ENCODE measurements around the gene SMARCAL1.

The SMARCAL1 gene

DNA sequence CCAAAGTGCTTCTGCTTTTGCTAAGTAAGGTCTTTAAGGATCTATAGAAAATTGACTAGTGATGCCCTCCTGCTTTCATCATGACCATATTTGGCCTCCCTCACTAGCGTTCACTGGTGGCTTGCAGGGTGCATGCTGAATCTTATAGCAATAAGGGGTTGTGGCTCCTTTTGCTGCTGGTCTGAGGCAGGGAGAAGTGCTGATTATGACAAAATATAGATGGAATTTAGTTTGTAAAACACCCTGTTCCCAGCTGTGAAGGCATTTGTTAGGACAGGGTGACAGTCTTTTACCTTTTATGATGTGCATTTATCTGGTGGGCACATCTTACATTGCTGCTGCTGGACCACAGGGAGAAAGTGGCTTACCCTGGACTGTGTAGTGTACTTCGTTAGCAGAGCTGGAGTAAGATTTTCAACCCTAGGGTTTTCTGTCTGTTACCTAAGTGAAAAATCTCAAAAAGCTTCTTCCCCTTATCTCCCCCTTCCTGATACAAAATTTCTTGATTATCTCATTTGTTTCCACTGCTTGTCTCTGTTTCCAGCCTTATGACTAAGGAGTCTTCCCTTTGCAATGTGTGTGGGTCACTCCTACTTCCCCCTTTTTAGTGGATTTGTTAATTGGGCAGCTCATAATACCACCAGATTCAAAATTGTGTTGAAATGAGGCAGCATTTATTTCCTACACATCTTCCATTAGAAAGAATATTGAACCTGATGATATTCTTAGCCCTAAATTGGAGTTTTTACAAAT lies 65.2 kb downstream of the SMARCAL1 start:
- DNase-seq = peak; percentile 85

GRCh38 chr2:216478151-216478550 lies 65.9 kb downstream of the SMARCAL1 start:
- peak; percentile 74 for DNase-seq

- DNase-seq = no peak
Measured at GRCh38 chr2:216478791-216479190, 66.5 kb downstream of the SMARCAL1 start.

GRCh38 chr2:216480221-216480620 lies 67.9 kb downstream of the SMARCAL1 start:
- DNase-seq = no peak

GRCh38 chr2:216482640-216483039 lies 70.4 kb downstream of the SMARCAL1 start:
- no peak for DNase-seq

DNA sequence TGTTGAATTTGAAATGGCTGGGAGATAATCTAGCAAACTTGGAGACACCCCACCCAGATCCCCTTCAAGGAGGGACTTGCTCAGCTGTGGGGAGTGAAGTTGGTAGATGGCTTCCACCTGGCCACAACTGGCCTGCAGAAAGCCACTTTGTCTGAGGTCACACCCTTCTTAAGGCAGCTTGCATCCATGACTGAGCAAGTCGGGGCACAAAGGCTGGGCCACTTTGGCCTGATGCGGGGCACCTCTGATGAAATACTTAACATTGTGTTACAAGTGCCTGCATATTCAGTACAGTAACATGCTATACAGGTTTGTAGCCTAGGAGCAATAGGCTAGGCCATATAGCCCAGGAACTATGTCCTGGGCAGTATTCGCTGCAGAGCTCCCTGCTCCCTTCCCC lies 73.0 kb downstream of the SMARCAL1 start:
- no peak for DNase-seq

DNA sequence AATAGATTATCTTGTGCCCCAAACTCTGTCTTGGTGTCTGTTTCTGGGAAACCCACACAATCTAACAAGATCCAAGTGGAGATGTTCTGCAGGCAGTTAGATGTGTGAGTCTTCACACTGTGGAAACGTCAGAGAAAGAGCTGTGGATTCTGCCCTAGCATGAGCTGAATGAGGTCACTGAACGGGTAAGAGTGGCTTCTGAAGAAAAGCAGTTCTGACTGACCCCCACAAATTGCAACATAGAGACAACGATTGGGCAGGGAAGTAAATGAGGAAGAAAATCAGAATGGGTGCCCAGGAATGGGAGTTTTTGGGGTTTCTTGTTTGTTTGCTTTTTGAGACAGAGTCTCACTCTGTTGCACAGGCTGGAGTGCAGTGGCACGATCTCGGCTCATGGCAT lies 73.5 kb downstream of the SMARCAL1 start:
- DNase-seq = peak; percentile 81

DNA sequence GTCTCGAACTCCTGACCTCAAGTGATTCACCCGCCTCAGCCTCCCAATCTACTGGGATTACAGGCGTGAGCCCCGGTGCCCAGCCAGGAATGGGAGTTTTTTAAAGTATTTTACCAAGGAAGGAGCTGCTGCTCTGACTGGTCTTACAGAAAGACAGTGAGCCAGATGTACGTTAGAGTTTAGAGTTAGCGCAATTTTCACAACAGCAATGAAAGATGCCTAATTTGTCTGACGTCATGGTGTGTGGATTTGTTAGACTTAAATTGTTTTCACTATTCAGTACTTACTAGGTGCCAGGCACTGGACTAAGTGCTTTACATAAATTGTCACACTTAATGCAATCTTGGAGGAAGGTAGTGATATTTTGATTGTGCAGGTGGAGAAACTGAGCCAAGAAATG lies 74.0 kb downstream of the SMARCAL1 start:
- DNase-seq = peak; percentile 35

GRCh38 chr2:216486708-216487107 lies 74.4 kb downstream of the SMARCAL1 start:
- peak; percentile 61 for DNase-seq

- DNase-seq = peak; percentile 59
Measured at GRCh38 chr2:216490061-216490460, 77.8 kb downstream of the SMARCAL1 start.

- DNase-seq = peak; percentile 42
Measured at GRCh38 chr2:216491793-216492596, 79.7 kb downstream of the SMARCAL1 start.

- DNase-seq = no peak
Measured at GRCh38 chr2:216492597-216493333, 80.5 kb downstream of the SMARCAL1 start.

DNA sequence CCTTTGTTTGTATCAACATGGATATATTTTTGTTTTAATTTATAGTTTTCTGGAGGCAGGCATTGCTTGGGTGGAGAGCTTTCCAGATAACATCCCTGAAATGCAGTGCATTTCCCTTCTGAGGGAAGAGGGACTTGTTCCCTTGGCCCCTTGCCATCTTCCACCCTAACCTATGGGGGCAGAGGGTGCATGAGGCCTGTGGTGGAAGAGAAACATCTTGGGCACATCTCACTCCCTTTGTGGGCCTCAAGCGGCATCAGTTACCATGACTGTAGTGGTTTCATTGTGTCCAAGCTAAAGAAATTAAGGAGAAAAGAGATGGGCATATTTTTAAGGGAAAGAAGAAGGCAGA lies 81.0 kb downstream of the SMARCAL1 start:
- no peak for DNase-seq

GRCh38 chr2:216495656-216496055 lies 83.4 kb downstream of the SMARCAL1 start:
- DNase-seq = peak; percentile 38

- DNase-seq = peak; percentile 30
Measured at GRCh38 chr2:216497382-216498069, 85.2 kb downstream of the SMARCAL1 start.

DNA sequence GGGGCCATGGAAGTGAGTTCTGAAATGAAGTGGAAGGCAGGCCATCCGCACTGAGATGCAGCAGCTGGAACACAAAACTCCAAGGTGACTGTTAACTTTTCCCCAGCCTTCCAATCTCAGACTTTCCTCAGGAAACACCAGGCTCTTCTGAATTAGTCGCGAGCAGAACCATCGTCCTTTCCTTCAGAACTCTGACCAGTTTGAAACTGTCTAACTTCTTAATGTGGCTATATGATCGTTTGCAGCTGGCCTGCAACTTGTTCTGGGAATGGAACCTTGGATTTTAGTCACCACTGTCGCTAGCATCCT lies 85.7 kb downstream of the SMARCAL1 start:
- DNase-seq = no peak

DNA sequence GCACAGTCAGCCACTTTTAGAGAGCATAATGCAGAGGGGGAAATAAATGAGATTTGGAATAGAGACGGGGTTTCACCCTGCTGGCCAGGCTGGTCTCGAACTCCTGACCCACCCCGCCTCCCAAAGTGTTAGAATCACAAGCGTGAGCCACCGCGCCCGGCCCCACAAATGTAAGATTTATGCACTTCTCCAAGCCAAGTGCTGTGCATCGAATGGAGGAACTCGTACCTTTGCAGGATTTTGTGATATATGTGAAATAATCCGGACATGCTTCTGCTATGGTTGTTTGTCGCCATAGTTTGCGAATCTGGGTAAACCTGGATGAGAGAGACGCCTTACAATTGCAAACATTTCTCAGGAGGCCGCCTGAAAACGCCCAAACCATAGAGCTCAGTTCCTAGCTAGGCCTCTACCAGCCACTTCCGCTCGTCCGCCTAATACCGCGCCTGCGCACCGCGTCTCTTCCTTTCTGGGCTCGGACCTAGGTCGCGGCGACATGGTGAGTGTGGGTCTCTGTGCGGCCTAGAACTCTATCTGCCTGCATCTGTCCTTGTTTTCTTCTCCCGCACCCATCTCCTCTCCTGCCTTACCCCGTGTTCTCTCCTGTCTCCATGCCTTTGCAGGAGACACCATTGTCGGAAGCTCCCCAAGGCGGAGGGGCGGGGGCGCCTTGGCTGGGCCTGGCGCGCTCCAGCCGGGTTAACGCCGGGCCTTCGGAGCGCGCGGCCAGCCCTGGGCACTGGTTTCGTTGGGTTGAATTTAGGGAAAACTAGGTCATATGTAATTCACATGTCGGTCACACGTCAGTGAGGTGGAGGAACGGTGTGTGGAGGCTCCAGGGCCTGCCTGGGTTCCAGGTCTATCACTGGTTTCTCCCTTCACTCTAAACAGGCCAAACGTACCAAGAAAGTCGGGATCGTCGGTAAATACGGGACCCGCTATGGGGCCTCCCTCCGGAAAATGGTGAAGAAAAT lies 86.4 kb downstream of the SMARCAL1 start, which contains the start of gene RPL37A:
Gene RPL37A (plus strand): TSS at position 466 of the 974 bp plus-strand sequence. CDS start 31 bp downstream, at position 497.
- peak; percentile 97 for DNase-seq

DNA sequence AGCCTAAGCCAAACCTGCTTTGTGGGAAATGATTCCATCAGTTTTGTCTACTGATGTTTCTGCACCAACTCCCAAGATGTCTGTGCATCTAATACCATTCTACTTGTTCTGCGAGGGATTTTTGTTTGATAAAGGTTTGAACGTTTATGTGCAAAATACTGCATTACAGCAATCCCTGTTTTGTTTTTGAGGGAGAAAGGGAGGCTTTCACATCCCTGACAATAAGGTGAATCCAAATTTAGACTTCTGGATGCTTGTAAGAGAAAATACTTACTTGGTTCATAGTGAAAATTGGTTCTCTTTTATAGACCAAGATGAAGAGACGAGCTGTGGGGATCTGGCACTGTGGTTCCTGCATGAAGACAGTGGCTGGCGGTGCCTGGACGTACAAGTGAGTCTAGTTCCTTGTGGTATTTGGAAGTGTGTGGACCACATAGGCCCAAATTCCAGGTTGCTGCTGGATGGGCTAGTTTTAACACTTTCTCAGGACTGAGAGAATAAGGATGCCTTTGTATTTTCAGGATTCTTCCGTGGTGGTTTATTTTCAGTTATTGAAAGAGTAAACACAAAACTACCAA lies 87.4 kb downstream of the SMARCAL1 start:
- no peak for DNase-seq

DNA sequence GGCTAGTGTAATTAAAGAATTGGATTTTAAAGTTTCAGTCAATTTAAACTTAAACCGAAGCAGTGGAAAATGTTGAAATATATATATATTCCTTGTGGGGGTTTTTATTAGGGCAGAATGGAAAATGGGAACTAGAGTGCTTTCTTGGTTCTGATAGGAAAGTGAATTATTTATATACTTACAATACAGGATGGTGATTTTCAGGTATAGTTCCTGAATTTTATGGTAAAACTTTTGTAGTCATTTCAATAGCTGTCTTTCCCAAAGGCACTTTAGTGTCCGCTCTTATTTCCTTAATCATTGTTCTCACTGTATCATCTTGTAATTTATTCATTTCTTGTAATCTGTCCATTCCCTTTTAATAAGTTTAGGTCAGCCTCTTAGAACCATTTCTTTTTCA lies 88.3 kb downstream of the SMARCAL1 start:
- no peak for DNase-seq

DNA sequence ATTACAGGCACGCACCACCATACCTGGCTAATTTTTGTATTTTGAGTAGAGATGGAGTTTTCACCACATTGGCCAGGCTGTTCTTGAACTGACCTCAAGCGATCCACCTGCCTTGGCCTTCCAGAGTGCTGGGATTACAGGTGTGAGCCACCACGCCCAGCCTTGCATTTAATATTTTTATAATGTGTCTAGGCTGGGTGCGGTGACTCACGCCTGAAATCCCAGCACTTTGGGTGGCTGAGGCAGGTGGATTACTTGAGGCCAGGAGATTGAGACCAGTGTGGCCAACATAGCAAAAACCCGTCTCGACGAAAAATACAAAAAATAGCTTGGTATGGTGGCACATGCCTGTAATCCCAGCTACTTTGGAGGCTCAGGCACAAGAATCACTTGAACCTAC lies 89.6 kb downstream of the SMARCAL1 start:
- DNase-seq = no peak

DNA sequence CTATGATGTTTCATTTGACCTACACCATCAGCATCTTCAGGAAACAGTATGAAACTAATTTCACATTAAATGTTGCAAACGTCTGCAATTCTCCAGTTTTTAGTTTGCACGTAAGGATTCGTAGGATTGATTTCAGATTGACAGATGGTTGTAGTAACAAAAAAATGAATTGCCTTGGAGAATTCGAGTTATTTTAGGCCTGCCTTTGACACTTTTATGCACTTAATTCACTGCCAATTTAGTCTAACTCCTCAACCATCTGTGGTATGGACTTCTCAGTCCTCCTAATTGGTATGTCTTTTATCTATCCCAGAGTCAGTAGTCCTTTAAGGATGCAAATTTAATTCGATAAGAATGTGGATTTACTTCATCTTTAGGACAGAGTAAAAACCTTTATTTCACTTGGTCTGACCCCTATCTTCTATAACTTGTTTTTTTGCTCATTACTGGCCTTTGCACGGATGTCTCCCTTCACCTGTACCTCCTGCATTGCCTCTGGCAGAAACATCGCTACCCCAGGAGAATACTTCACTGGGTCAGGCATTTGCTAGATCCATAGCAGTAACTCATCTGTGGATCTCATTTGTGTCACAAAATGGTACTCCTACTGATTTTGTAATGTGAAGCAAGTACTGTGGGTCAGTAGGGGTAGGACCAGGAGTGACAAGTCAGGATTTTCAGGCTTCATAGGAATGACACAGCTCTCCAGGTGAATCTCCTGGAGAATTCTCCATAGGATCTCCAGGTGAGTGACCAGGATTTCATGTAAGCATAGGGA lies 90.3 kb downstream of the SMARCAL1 start:
- no peak for DNase-seq
